Glutamatergic neuron (in vitro differentiated cells): ENCODE data around the gene PAH. TPM values are rescaled to one million over a fixed set of nuclear protein-coding genes. Genes with fewer than 3 reads are reported as not detected.

Experiments
- DNase-seq: peaks from one replicate; pipeline ENCODE4 v3.0.0; 2022
- H3K27ac Mint-ChIP-seq: one replicate; pipeline ENCODE4 v1.8.0; 2020; ENCODE audit warnings: mild to moderate bottlenecking, mixed read lengths, inconsistent platforms; ENCODE audit not compliant: unreplicated experiment
- H3K27me3 Mint-ChIP-seq: one replicate; pipeline ENCODE4 v1.8.0; 2020; ENCODE audit warnings: mild to moderate bottlenecking, moderate library complexity, mixed read lengths, inconsistent platforms; ENCODE audit not compliant: unreplicated experiment
- H3K36me3 Mint-ChIP-seq: one replicate; pipeline ENCODE4 v1.8.0; 2020; ENCODE audit warnings: mild to moderate bottlenecking, mixed read lengths, inconsistent platforms; ENCODE audit not compliant: unreplicated experiment
- H3K4me1 Mint-ChIP-seq: one replicate; pipeline ENCODE4 v1.8.0; 2020; ENCODE audit warnings: mild to moderate bottlenecking, low read depth, mixed read lengths, inconsistent platforms; ENCODE audit not compliant: unreplicated experiment
- H3K4me3 Mint-ChIP-seq: one replicate; pipeline ENCODE4 v1.8.0; 2020; ENCODE audit warnings: mild to moderate bottlenecking, mixed read lengths, inconsistent platforms; ENCODE audit not compliant: unreplicated experiment
- H3K9me3 Mint-ChIP-seq: one replicate; pipeline ENCODE4 v1.8.0; 2020; ENCODE audit warnings: mild to moderate bottlenecking, moderate library complexity, mixed read lengths, inconsistent platforms; ENCODE audit not compliant: unreplicated experiment
- total RNA-seq: library from RNA; stranded (reverse); fragmentation: NEBNext Ultra II Directional; extraction: Animal tissue kit (Norgen Biotek cat#: 25700); gene quantifications from one replicate; pipeline ENCODE4 v1.2.1, GENCODE V29; 2021; ENCODE audit not compliant: unreplicated experiment
- TF ChIP-seq, protein P1 (sequence below): fragments of 200-600 bp; sonication (generic); IDR thresholded peaks from one replicate; pipeline ENCODE4 v1.5.0; 2021; ENCODE audit not compliant: partially characterized antibody, unreplicated experiment

Gene PAH
- total RNA-seq, 1 donor from 2014 or later = not detected

DNA sequence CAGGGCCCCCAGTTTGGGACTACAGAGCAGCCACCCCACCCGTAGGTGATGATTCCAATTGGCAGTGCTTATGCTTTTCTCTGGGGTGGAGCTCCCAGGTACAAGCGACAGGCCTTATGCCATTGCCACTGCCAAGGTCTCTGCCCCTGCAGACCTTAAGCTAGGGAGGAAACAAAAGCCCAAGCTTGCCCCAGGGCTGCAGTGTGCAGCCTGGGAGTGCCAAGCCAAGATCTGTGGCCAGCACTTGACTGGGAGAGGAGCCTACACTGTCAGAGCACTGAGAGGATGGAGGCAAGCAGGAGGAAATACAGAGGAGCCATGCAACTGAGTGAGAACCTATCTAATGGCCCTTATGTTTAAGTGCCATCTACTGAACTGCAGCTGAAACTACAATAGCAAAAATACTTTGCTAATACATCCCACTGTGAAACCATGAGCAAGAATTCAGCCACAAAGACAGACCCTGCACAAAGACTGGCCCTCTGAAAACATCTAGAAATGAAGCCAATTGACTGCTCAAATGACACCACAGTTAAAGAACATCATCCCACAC, 22.7 kb upstream of the PAH start:
- H3K4me3 Mint-ChIP-seq = no peak overlapping the region
- no peaks in the 10 kb centered on the region for H3K36me3 Mint-ChIP-seq
- H3K27me3 Mint-ChIP-seq = no peaks in the 10 kb centered on the region
- no peaks in the 10 kb centered on the region for H3K9me3 Mint-ChIP-seq
- H3K27ac Mint-ChIP-seq = no peak overlapping the region
- TF ChIP-seq, protein P1, sequence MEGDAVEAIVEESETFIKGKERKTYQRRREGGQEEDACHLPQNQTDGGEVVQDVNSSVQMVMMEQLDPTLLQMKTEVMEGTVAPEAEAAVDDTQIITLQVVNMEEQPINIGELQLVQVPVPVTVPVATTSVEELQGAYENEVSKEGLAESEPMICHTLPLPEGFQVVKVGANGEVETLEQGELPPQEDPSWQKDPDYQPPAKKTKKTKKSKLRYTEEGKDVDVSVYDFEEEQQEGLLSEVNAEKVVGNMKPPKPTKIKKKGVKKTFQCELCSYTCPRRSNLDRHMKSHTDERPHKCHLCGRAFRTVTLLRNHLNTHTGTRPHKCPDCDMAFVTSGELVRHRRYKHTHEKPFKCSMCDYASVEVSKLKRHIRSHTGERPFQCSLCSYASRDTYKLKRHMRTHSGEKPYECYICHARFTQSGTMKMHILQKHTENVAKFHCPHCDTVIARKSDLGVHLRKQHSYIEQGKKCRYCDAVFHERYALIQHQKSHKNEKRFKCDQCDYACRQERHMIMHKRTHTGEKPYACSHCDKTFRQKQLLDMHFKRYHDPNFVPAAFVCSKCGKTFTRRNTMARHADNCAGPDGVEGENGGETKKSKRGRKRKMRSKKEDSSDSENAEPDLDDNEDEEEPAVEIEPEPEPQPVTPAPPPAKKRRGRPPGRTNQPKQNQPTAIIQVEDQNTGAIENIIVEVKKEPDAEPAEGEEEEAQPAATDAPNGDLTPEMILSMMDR = no peak
- no peak for DNase-seq
- no peaks in the 10 kb centered on the region for H3K4me1 Mint-ChIP-seq

DNA sequence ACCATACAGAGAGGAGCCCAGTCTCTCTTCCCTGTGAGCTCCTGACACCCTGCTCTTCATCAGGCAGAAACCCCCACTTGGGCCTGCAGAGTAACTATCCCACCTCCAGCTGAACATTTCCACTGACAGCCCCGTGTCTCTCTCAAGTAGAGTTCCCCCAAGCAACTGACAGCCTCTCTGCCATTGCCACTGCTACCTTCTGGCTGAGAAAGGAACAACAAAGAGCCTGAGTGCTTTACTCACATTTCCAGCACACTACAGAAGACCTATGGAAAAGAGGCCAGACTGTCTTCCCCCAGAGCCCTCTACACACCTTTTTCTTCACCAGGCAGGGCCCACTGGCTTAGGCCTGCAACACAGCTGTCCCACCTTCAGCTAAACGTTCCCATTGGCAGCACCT, 22.0 kb upstream of the PAH start:
- Mint-ChIP-seq H3K27ac (no peak overlapping the region), H3K4me3 (no peak overlapping the region), H3K36me3 (no peaks in the 10 kb centered on the region), H3K4me1 (no peaks in the 10 kb centered on the region), H3K9me3 (no peaks in the 10 kb centered on the region), H3K27me3 (no peaks in the 10 kb centered on the region)
- DNase-seq = no peak
- TF ChIP-seq, protein P1 = no peak

DNA sequence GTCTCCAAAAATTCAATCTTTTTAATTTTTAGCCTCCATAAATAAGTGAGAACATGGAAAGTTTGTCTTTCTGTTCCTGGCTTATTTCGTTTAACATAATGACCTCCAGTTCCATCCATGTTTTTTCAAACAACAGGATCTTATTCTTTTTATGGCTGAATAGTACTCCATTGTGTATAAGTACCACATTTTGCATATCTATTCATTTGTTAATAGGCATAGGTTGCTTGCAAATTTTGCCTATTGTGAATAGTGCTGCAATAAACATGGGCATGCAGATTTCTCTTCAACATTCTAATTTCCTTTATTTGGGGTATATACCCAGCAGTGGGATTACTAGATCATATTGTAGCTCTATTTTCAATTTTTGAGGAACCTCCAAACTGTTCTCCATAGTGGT, 16.1 kb upstream of the PAH start:
- no peak overlapping the region for H3K27ac Mint-ChIP-seq
- TF ChIP-seq, protein P1 = no peak
- no peaks in the 10 kb centered on the region for H3K27me3 Mint-ChIP-seq
- no peaks in the 10 kb centered on the region for H3K36me3 Mint-ChIP-seq
- DNase-seq = no peak
- no peaks in the 10 kb centered on the region for H3K9me3 Mint-ChIP-seq
- no peak overlapping the region for H3K4me3 Mint-ChIP-seq
- no peaks in the 10 kb centered on the region for H3K4me1 Mint-ChIP-seq

DNA sequence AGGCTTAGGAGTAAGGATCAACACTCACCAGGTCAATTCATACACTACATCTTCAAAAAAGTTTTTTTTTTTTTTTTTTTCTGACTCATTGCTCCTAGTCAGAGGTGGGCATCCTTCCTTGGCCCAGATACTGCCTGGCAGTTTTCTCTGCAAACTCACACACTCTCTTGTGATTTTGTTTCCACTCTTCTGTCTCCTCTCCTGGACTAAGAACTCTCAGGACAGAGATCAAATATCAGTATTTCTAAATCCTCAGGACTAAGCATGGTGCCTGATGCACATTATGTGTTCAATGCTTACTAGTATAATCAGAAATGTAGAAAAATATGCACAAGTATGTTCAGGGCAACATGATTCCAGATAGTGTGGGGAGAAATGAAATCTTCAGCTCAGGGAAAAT, 10.2 kb upstream of the PAH start:
- H3K4me3 Mint-ChIP-seq = no peak overlapping the region
- no peaks in the 10 kb centered on the region for H3K27me3 Mint-ChIP-seq
- no peak for DNase-seq
- H3K4me1 Mint-ChIP-seq = no peaks in the 10 kb centered on the region
- no peaks in the 10 kb centered on the region for H3K9me3 Mint-ChIP-seq
- no peaks in the 10 kb centered on the region for H3K36me3 Mint-ChIP-seq
- TF ChIP-seq, protein P1 = no peak
- no peak overlapping the region for H3K27ac Mint-ChIP-seq

DNA sequence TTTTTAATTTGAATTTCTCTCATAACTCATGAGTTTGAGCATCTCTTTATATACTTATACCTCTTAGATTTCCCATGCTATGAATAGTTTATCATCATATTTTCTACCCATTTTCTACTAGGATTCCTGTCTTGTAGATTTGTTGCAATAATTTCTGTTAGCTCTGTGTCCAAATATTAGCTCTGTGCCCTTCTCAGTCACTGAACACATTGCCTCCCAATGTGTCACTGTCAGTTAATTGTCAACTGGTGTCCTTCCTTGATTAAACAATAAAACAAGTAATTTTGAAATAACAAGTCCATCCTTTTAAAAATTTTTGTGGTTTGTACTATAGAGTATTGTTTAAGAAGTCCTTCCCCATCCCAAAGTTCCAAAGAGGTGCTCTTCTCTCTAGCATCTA, 4.2 kb upstream of the PAH start:
- no peaks in the 10 kb centered on the region for H3K36me3 Mint-ChIP-seq
- no peak for DNase-seq
- H3K9me3 Mint-ChIP-seq = no peaks in the 10 kb centered on the region
- no peak overlapping the region for H3K27ac Mint-ChIP-seq
- no peak overlapping the region for H3K4me3 Mint-ChIP-seq
- TF ChIP-seq, protein P1 = no peak
- no peaks in the 10 kb centered on the region for H3K27me3 Mint-ChIP-seq
- H3K4me1 Mint-ChIP-seq = no peaks in the 10 kb centered on the region
